Measurements from ENCODE around the gene RUNX3. TPM values are rescaled to one million over a fixed set of nuclear protein-coding genes. Genes with fewer than 3 reads are reported as not detected.

The RUNX3 gene
- total RNA-seq, 2 experiments from 2014 or later: 180 to 183 TPM

DNA sequence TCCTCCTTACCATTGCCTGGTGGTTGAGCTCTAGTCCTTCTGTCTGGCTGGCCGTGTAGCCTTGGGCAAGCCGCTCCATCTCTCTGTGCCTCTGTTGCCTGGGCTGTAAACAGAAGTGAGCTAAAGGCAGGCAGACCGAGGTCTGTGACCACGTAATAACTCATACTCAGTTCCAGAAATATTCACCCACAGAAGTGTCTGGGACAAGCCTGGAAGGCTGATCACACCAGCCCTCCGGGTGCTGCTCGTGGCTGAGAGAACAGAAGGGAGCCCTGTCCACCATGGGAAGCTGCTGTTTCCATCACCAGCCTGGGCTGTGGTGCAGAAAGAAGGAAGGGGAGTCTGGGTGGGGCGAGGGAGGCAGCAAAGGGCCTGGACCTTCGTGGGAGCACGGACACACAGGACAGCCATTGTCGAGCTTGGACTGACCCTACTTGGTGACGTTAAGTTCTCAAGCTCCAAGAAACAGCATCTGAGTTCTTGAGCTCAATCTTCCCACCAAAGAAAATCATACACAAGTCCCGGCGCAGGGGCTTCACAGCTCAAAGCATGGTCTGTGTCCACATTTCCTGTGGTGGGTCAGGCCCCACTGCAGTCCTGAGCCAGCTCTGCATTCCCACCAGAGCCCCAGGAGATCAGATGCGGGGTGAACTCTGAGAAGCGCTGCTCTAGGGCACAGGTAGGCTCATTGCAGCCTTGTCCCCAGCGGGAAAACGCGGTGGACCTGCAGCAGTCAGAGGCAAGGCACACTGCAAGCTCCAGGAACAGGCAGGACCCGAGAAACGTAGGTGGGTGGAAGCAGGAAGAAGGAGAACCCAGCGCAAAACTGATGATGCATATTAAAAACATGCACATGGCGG is 61.8 kb downstream of the RUNX3 start:
- Mint-ChIP-seq H3K9me3 (no peaks in the 10 kb centered on the region), H3K27ac (no peak overlapping the region), H3K4me3 (no peak overlapping the region), H3K36me3 (ENCODE audit: low read depth) (no peaks in the 10 kb centered on the region), H3K4me1 (ENCODE audit: low read depth) (peaks cover 13% of the 10 kb centered on the region), H3K27me3 (no peaks in the 10 kb centered on the region)
- intact Hi-C loops (cut with micrococcal nuclease): no loop called here
- ATAC-seq: no peak
- TF ChIP-seq CTCF (IDR thresholded peaks at IDR 0.05): no peak
- no peak for DNase-seq
- POLR2A ChIA-PET: no interaction called here
- CTCF ChIA-PET: interaction anchor here (0.6 to 1.2 kb wide), 4 partner anchors 12 to 336 kb away, joined by 3 to 5 read pairs (median 4); no protein-coding TSS in a partner anchor

GRCh38 chr1:24867084-24867870 is 62.8 kb downstream of the RUNX3 start:
- no peak for DNase-seq
- ATAC-seq: no peak
- Mint-ChIP-seq H3K4me3 (no peak overlapping the region), H3K27me3 (no peaks in the 10 kb centered on the region), H3K36me3 (ENCODE audit: low read depth) (no peaks in the 10 kb centered on the region), H3K4me1 (ENCODE audit: low read depth) (peaks cover 13% of the 10 kb centered on the region), H3K27ac (no peak overlapping the region), H3K9me3 (no peaks in the 10 kb centered on the region)
- POLR2A ChIA-PET: no interaction called here
- no peak for TF ChIP-seq CTCF (IDR thresholded peaks at IDR 0.05)
- CTCF ChIA-PET: interaction anchor here (0.6 to 1.2 kb wide), 3 partner anchors 13 to 337 kb away, joined by 3 to 5 read pairs (median 3); no protein-coding TSS in a partner anchor
- intact Hi-C loops (cut with micrococcal nuclease): no loop called here

DNA sequence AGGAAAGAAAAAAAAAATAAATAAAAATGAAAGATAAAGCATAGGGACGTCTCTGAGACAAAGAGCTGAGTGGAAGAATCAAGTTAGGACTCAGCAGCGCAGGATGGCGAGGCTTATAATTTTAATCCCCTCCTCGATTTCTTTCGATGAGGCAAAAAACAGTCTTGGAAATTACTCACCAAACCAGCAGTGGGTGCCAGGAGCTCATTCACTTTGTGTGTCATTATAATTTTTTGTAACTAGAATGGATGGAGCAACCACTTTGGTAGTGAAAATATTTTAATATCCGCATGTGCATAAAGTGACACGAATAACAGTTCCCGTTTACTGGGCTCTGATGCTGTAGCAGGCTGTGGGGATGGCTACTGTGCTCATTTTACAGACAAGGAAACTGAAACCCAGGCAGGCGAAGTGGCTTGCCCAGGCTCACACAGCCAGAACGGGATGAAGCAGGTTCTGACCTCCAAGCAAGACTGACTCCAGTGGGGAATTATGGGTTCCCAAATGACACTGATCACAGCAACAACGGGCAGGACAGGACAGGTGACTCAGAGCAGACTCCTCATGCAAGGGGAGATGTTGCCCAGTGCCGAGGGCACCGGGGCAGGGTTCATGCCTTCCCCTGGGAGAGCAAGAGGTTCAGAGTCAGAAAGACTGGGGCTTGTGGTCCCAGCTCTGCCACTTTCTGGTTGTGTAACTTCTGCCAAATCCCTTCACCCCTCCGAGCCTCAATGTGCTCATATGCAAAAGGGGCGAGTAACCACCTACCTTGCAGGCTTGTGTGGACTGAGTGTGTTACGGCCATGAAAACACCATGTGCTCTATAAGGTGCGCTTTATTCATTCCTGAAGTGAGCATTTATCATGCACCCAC is 63.6 kb downstream of the RUNX3 start:
- no peak overlapping the region for H3K27ac Mint-ChIP-seq
- H3K4me1 Mint-ChIP-seq (ENCODE audit: low read depth): peaks cover 10% of the 10 kb centered on the region
- DNase-seq: no peak
- H3K4me3 Mint-ChIP-seq: no peak overlapping the region
- no peaks in the 10 kb centered on the region for H3K36me3 Mint-ChIP-seq (ENCODE audit: low read depth)
- no peak for TF ChIP-seq CTCF (IDR thresholded peaks at IDR 0.05)
- H3K27me3 Mint-ChIP-seq: no peaks in the 10 kb centered on the region
- POLR2A ChIA-PET: interaction anchor here (0.6 kb wide), 1 partner anchor 15 kb away, joined by 3 read pairs; no protein-coding TSS in a partner anchor
- no peak for ATAC-seq
- intact Hi-C loops (cut with micrococcal nuclease): no loop called here
- H3K9me3 Mint-ChIP-seq: no peaks in the 10 kb centered on the region
- CTCF ChIA-PET: no interaction called here

DNA sequence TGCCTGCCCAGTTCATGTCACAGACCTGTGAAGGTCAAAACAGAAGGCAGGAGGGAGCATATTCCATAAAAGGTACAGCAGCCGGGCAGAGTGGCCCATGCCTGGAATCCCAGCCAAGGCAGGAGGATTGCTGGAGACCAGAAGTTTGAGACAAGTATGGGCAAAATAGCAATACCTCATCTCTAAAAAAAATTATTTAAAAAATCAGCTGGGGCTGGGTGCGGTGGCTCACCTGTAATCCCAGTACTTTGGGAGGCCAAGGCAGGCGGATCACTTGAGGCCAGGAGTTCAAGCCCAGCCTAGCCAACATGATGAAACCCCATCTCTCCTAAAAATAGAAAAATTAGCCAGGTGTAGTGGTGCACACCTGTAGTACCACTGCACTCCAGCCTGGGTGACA is 64.5 kb downstream of the RUNX3 start:
- Mint-ChIP-seq H3K4me1 (ENCODE audit: low read depth) (peaks cover 2% of the 10 kb centered on the region), H3K27ac (no peak overlapping the region), H3K9me3 (no peaks in the 10 kb centered on the region), H3K36me3 (ENCODE audit: low read depth) (no peaks in the 10 kb centered on the region), H3K4me3 (no peak overlapping the region), H3K27me3 (no peaks in the 10 kb centered on the region)
- DNase-seq (no peak), ATAC-seq (no peak)
- POLR2A ChIA-PET: no interaction called here
- intact Hi-C loops (cut with micrococcal nuclease): no loop called here
- CTCF ChIA-PET: no interaction called here
- no peak for TF ChIP-seq CTCF (IDR thresholded peaks at IDR 0.05)
